NCI-H1694 (cell line): ENCODE measurements around the gene SLC4A9.

Experiments used
- DNase-seq: peaks from one replicate; lab custom pipeline; 2025; lab: John Stamatoyannopoulos, UW

The SLC4A9 gene

DNA sequence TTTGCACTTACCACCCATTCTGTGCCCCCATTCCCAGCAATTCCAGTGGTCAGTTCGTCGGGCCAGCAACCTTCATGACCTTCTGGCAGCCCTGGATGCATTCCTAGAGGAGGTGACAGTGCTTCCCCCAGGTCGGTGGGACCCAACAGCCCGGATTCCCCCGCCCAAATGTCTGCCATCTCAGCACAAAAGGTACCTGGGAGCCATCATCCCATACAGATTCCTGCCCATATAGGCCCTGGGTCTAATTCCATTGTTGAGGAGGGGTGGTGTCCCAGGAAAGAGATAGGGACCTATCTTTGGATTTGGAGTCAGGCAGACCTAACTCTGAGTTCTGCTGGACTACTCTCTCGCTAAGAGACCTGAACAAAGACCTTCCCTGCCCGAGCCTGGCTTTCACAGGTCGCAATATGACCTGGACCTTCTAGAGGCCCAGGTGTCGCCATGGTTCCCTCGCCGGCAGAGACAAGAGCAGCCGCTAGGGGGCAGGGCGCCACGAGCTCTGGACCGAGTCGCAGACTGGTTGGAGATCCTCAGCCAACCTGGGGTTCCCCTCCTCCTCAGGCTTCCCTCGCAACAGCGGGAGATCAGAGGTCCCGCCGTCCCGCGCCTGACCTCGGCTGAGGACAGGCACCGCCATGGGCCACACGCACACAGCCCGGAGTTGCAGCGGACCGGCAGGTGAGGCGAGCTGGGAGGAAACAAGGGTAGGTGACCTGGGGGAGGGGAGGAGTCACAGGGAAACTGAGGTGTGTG, 3.1 kb downstream of the SLC4A9 start:
- peak; percentile 10 for DNase-seq

DNA sequence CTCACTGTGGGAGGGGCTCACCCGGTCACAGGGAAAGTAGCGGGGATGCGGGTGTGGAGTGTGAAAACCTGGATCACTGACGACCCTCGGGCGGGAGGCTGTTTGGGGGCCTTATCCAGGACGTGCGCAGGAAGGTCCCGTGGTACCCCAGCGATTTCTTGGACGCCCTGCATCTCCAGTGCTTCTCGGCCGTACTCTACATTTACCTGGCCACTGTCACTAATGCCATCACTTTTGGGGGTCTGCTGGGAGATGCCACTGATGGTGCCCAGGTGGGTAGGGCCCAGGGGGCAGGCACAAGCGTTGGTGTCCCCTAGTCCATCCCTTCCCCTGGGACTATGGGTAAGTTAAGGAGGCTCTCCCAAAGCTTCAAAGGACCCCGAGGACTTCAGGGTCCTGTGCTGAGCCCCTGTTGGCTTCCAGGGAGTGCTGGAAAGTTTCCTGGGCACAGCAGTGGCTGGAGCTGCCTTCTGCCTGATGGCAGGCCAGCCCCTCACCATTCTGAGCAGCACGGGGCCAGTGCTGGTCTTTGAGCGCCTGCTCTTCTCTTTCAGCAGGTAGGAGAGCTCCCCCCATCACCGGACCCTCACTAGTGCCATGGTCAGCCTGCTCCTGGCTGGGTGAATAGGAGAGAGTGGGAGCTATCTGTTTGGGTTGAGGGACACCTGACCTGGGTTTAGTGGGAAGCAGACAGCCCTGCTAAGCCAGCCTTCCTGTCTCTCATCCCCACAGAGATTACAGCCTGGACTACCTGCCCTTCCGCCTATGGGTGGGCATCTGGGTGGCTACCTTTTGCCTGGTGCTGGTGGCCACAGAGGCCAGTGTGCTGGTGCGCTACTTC, 3.9 kb downstream of the SLC4A9 start:
- DNase-seq, result no peak

GRCh38 chr5:140364472-140364765, 4.4 kb downstream of the SLC4A9 start:
- no peak for DNase-seq

- DNase-seq, result no peak
Measured at GRCh38 chr5:140365282-140365681, 5.3 kb downstream of the SLC4A9 start.

DNA sequence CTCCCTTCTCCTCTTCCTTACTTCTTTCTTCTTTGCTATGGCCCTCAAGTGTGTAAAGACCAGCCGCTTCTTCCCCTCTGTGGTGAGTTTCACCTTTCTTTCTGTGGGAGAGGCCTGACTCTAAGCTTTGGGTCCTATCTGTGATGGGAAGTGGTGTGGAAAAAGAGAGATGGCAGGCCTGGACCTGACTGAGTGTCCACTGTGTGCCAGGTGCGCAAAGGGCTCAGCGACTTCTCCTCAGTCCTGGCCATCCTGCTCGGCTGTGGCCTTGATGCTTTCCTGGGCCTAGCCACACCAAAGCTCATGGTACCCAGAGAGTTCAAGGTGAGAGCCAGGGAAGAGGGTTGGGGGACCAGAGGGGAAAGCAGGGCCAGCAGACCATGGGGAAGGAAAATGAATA, 5.9 kb downstream of the SLC4A9 start:
- DNase-seq, result no peak

DNA sequence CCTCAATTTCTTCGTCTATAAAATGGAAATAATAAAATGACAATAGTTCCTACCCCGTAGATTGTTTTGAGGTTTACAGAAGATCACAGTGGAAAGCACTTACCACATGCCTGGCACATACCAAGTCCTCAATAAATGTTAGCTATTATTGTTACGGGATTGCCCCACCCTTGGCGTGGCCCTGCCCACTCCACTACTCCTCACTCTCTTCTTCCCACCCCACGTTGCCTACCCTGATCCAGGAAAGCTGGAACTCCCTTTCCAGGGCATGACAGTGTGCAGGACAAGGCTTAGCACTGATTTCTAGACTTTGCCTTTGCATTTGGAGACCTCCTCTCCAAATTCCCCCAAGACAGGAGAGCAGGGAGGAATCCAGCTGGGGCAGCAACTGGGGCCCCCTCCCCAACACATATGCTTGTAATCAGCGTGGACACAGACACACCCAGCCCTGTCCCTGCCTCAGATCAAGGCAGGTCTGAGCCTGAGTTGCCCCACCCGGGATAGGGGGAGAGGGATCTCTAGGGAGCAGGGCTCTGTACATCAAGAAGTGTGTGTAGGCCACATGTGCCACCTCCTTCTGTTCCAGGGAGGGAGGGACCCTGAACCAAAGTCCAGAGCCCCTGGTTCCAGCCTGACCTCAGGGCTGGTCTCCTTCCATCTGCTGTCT, 6.7 kb downstream of the SLC4A9 start:
- no peak for DNase-seq

GRCh38 chr5:140367256-140368013, 7.4 kb downstream of the SLC4A9 start:
- no peak for DNase-seq

- no peak for DNase-seq
Measured at GRCh38 chr5:140371356-140372151, 11.6 kb downstream of the SLC4A9 start.

GRCh38 chr5:140372971-140373487, 13.0 kb downstream of the SLC4A9 start:
- DNase-seq, result peak; percentile 49

- DNase-seq, result no peak
Measured at GRCh38 chr5:140381351-140381750, 21.4 kb downstream of the SLC4A9 start.

GRCh38 chr5:140381972-140382371, 22.0 kb downstream of the SLC4A9 start:
- DNase-seq, result no peak

DNA sequence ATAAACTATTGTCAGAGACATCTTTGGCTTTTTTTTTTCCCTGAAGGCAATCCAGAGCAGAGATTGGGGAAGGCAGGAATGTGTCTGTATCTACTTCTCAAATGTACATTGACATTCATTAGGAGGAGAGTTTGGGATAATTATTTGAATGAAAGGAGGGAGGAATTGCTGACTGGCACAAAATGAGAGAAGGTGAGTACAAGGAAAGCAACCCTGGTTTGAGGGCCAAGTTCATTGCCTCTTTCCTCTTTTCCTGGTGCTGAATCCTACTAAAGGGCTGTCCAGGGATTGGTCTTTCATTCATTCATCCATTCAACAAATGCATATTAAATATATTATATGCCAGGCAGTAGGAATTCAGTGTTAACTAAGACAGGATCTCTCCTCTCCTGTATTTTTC, 22.9 kb downstream of the SLC4A9 start:
- DNase-seq, result no peak

- no peak for DNase-seq
Measured at GRCh38 chr5:140383300-140383699, 23.3 kb downstream of the SLC4A9 start.

DNA sequence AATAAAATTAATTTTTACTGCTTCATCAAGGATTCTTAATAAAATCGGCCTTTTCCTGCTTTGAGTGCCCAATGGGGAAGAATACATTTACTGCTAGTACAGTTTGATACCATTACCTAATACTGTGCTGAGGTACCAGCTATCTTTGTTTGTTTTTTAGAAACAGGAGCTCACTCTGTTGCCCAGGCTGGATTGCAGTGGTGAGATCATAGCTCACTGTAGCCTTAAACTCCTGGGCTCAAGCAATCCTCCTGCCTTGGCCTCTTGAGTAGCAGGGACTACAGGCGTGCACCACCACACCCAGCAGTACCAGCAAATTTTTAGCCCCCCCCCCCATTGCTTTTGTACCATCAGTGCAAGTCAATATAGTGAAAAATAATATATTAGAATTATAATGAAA, 28.1 kb downstream of the SLC4A9 start:
- no peak for DNase-seq

DNA sequence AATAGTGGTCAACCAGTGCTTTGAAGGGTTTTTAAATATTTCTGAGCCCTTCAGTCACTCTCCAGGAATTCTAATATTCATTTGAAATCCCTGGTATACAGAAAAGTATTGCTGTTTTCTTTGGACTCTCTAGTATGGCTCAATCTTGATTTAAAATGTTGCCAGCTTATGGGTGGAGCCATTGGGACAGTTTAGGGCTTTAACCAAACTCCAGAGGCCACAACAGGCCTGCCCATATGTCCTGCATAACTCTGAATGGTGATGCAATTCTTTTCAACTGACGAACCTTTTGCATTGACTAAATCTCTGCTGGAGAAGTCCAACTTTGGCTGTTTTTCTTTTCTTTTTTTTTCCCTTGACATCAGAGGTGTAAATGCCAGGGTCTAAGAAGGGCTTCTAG, 31.3 kb downstream of the SLC4A9 start:
- DNase-seq, result no peak

DNA sequence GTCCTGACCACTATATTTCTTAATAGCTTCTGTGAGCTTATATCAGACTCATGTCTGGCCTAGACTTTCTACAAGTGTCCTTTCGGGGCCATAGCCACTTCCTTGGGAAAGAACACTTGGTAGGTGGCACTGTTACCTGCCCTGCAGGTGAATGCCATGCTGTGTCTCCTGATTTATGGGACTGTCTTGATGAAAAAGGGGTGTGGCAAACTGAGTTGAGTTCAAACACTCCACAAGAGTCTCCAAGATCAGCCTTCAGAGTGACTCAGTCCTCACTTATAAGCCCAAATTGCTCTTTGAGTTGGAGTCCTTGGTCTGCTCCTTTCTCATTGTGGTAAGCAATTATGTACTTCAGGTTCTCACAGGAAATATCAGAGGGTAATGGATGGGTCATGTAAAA, 31.7 kb downstream of the SLC4A9 start:
- DNase-seq, result no peak

DNA sequence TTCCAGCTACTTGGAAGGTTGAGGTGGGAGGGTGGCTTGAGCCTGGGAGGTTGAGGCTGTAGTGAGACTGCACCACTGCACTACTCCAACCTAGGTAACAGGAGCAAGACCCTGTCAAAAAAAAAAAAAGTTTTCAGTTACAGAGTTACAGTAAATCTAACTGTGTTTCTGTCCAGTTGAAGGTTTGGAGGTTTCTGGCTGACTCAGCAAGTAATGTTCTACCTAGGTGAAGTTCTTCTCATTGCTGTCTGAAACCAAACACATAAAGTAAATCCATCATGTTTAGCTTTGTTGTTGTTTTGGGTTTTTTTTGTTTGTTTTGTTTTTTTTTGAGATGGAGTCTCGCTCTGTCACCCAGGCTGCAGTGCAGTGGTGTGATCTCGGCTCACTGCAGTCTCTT, 33.7 kb downstream of the SLC4A9 start:
- DNase-seq, result no peak

DNA sequence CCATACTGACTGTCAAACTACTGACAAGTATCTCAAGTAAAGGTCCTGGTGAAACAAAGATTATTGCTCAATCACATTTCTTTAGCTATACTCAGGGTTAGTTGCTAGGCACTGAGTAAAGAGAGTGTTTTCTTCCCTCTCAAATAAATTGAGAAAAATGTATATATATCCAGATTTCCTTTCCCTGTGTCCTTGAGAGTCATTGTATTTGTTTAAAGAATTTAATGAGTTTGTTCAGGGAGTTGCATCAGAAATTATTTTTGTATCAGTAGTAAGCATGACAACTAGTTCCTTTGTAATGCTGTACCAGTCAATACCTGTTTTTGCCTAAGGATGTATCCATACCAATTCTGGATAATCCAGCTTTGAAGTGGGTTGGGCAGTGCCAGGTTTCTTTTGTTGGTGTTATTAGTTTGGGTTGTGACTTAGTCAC, 38.4 kb downstream of the SLC4A9 start:
- DNase-seq, result no peak

GRCh38 chr5:140399979-140400729, 40.2 kb downstream of the SLC4A9 start:
- DNase-seq, result no peak

DNA sequence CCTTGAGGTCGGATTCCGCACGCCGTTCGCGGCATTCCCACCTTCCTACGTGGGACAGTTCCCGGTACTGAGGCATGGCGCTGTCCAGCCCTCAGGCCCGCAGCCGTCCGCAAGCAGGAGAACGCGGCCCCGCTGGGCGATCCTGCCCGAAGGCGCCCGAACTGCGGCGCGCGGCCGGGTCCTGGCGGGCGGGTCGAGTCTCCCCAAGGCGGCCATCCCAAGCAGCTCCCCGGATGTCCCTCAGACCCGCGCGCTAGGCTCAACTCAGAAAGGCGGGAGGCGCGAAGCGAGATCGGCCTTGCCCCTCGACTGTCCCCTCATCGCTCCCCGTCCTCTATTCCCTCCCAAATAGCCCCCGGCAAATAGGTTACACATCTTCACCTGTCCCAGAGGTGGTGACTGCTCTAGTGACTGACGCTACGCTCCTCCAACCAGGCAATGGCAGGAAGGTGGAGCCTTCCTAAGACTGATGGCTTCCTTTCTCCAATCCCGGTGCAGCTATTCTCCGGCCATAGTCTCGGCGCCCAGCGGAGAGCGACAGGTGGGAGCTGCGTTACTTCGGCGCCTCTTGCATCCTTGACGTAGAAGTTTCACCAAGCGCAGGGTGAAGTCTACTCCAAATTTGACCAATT, 40.9 kb downstream of the SLC4A9 start:
- peak; percentile 85 for DNase-seq
